HUDEP-2 (cell line): ENCODE results near the gene PLAAT1.

ENCODE experiments used
- DNase-seq, 76 experiments: peaks; one replicate each; lab custom pipeline; 2025; ENCODE audit not compliant: unreplicated experiment in 76 of 76; lab: John Stamatoyannopoulos, UW

Gene PLAAT1

GRCh38 chr3:193250492-193250891 is 9.5 kb downstream of the PLAAT1 start:
- no peak for DNase-seq

GRCh38 chr3:193253986-193254660 is 13.1 kb downstream of the PLAAT1 start:
- no peak for DNase-seq

DNA sequence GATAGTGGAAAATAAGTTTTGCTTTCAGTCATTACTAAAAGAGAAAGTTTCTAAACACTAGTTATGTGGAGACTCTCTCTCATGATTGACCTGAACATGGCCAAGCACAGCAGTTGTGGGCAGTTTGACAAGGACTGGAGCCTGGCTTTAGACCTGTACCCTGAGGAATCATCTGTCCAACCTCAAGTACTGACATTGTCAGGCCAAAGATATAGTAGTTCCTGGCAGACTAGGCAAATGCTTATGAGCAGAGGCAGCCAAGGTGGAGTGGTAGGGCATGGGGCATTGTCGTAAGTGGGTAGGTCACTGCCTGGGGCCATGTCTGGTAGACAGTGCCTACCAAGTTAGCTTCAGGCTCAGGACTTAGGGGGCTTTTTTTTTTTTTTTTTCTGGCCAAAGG is 20.9 kb downstream of the PLAAT1 start:
- DNase-seq: no peak

DNA sequence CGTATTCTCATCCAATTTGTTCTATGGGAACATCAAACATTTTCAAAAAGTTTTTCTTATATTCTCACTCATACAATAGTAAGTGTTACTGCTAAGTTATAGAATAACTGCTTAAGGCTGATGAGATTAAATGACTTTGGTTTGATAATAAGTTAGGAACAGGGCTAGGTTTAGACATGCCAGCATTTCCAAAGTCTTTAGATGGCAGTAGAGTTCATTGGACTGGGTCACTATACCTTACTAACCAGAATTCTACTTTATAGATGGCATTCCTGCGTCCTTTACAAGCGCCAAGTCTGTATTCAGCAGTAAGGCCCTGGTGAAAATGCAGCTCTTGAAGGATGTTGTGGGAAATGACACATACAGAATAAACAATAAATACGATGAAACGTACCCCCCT is 21.7 kb downstream of the PLAAT1 start:
- DNase-seq: no peak

DNA sequence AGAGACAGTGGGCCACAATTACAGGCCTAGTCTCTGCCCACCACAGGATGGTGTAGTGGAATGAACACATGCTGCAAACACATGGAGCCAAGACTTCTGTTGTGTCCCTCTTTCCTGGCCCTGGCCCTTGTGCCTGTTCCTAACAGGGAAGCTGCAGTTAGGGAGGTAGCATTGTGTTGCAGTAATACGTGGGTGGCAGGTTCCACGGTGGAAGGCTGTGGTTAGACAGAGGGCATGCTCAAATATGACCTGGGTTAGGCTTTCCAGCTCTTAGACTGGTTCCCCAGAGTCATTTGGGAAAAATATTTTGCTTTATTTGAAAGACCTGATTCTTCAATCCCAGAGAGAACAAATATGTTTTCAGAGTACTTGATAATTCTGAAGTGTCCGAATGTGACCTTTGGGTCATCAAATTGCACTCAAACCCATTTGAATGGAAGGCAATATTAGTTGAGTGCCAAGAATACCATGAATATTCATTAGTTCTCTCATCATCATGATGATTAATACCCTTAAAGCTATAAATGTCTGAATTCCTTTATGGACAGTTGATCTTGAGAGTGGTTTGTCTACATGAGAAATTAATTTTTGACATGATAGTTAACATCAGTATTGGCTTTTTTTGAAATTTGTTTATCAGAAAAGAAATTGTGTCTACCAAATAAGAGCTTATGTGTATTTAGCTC is 28.5 kb downstream of the PLAAT1 start:
- DNase-seq: no peak

- DNase-seq: no peak
Measured at GRCh38 chr3:193270451-193270850, 29.4 kb downstream of the PLAAT1 start.

- DNase-seq: no peak
Measured at GRCh38 chr3:193271101-193271840, 30.2 kb downstream of the PLAAT1 start.

- no peak for DNase-seq
Measured at GRCh38 chr3:193292386-193292785, 51.4 kb downstream of the PLAAT1 start.

DNA sequence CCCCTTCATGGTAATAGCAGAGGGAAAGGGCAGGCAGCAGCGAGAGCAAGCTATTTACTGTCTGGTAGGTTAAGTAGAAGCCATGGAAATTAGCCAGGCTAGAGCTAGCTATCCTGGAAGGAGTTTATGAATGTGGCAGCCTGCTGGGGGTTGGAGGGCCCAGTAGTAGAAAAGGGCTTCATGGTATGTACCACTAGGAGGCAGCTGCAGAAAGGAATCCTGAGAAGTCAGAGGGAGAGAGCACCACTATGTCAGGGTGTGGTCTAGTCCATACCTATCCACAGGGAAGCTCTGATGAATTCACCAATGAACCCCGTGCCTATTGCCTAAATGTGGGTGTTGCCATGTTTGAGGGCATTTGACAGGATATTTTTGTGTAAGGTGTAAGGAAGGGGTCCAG is 55.0 kb downstream of the PLAAT1 start:
- DNase-seq: no peak

DNA sequence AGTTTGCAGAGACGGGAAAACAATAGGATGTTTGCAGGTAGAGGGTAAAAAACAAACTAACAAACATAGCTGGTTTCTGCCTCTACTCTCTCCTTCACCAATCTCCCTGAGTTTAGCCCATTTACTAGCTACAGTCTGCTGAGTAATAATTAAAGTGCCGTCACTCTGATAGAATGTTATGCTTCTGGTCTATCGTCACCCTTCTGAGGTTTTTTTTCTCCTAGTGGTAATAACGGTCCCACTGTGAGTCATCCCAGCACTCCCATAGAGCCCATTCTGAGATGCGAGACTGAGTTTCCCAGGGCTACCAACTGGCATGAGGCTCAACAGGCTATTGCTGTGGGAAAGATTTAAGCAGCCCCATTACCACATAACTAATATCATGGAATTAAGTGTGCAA is 56.4 kb downstream of the PLAAT1 start:
- DNase-seq: no peak

DNA sequence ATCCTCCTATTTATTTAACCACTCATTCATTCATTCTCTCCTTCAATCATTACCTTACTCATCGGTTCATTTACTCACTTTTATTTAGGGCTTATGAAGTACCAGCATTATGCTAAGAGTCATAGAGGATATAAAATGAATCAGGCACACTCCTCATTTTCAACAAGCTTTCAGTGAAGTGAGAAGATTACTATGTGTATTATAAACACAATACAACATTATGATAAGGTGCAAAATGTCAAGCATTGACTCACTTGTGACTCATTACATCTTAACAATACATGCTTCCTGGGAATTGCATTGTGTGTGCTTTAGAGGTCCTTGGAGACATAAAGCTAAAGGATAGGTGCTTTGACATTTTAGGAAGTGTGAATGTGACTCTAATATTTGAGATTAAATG is 60.4 kb downstream of the PLAAT1 start:
- no peak for DNase-seq

- no peak for DNase-seq
Measured at GRCh38 chr3:193305356-193305755, 64.3 kb downstream of the PLAAT1 start.

DNA sequence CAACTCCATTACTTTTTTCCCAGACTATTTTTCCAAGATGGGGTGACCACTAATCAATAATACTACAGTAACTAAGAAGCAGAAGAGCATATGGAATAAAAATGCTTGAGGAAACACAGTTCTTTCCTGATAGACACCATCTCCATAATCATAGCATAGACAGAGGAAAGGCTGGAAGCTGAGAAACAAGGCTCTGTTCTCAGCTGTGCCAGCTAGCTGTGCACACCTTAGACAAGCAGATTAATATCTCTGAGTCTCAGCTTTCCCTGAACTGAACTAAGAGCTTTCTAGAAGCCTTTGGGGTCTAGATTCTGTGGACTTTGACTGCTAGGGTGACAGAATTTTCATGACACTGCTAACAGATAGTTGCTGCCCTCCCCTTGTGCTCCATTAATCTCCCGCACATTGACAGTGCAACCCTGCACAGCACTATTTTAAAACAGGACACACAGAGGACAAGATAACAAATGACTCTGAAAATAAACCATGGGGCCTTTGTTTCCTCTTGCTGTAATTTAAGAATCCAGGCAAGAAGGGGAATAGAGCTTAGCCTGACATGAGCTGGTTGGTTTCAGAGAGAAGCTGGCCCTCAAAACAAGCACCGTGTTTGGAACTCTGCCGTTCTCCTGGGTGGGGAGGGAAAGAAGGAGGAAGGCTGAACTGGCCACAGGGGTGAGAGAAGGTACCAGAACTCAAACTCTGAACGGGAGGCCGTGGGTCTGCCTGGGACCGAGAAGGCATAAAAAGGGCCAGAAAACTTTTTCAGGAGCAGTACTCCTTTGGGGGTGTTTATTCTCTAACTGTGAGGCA is 70.1 kb downstream of the PLAAT1 start:
- DNase-seq: no peak

GRCh38 chr3:193313061-193313958 is 72.3 kb downstream of the PLAAT1 start:
- DNase-seq: no peak

DNA sequence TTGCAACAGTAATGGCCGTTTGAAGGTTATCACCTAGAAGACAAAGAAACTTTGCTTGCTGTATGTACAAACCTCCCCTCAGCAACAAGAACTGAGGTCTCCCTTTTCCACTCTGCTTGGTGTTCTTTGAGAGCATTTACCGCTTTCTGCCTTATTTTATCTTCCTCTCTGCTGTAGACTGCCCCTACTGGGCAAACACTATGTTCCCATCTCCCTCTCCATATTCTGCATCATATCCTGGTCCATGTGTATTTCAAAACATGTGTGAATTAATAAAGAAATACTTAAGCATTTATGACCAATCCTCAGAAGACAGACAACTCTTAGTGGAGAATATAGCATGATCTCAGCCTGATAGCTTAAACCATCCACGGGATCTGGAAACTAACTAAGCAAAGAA is 73.1 kb downstream of the PLAAT1 start:
- DNase-seq: no peak

- no peak for DNase-seq
Measured at GRCh38 chr3:193317682-193318300, 76.8 kb downstream of the PLAAT1 start.
